GM18861 (cell line): ENCODE results near the gene QSOX2.

Experiments
- ATAC-seq: cut with Tn5 transposase; IDR thresholded peaks from one replicate; pipeline ENCODE4 v1.9.1; 2021; ENCODE audit not compliant: unreplicated experiment

QSOX2 gene

GRCh38 chr9:136283291-136284235 is 38.0 kb upstream of the QSOX2 start:
- peak; percentile 52 for ATAC-seq

- no peak for ATAC-seq
Measured at GRCh38 chr9:136282272-136282861, 36.8 kb upstream of the QSOX2 start.

- no peak for ATAC-seq
Measured at GRCh38 chr9:136281421-136282271, 36.0 kb upstream of the QSOX2 start.

GRCh38 chr9:136280535-136281315 is 35.1 kb upstream of the QSOX2 start:
- ATAC-seq = no peak

GRCh38 chr9:136279471-136279870 is 33.9 kb upstream of the QSOX2 start:
- no peak for ATAC-seq

GRCh38 chr9:136278894-136279293 is 33.3 kb upstream of the QSOX2 start:
- ATAC-seq = no peak

- ATAC-seq = no peak
Measured at GRCh38 chr9:136278221-136278620, 32.6 kb upstream of the QSOX2 start.

- ATAC-seq = no peak
Measured at GRCh38 chr9:136277746-136278145, 32.1 kb upstream of the QSOX2 start.

- ATAC-seq = no peak
Measured at GRCh38 chr9:136276716-136277115, 31.1 kb upstream of the QSOX2 start.

GRCh38 chr9:136275655-136276429 is 30.2 kb upstream of the QSOX2 start:
- no peak for ATAC-seq

- no peak for ATAC-seq
Measured at GRCh38 chr9:136274786-136275654, 29.4 kb upstream of the QSOX2 start.

GRCh38 chr9:136273921-136274785 is 28.5 kb upstream of the QSOX2 start:
- no peak for ATAC-seq

- ATAC-seq = no peak
Measured at GRCh38 chr9:136273244-136273865, 27.7 kb upstream of the QSOX2 start.

- ATAC-seq = no peak
Measured at GRCh38 chr9:136270173-136270705, 24.6 kb upstream of the QSOX2 start.

GRCh38 chr9:136268735-136269134 is 23.1 kb upstream of the QSOX2 start:
- ATAC-seq = no peak

- ATAC-seq = no peak
Measured at GRCh38 chr9:136268318-136268717, 22.7 kb upstream of the QSOX2 start.
